HG03520 (cell line): ENCODE measurements around the gene PPP1R3F.

Source experiments
- ATAC-seq: cut with Tn5 transposase; IDR thresholded peaks from one replicate; pipeline ENCODE4 v1.9.1; 2021; ENCODE audit warnings: mild to moderate bottlenecking, moderate library complexity; ENCODE audit not compliant: unreplicated experiment

The PPP1R3F gene

GRCh38 chrX:49249071-49249470 lies 20.5 kb upstream of the PPP1R3F start:
- ATAC-seq = no peak

DNA sequence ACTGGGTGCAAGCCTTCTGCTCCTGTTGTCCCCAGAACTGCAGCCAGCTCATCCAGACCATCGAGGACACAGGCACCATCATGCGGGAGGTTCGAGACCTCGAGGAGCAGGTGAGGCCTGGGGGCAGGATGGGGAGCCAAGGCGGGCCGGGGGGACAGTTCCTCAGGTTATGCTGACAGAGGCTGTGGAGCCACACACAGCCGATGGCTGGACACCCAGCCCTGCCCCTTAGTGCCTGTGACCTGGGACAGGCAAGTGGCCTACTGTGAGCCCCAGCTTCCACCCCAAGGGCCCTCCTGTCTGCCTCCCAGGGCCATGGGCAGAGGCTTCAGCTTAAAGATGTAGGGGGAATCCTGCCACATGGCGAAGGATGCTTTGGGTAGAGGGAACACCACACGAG lies 20.0 kb upstream of the PPP1R3F start:
- ATAC-seq = no peak

DNA sequence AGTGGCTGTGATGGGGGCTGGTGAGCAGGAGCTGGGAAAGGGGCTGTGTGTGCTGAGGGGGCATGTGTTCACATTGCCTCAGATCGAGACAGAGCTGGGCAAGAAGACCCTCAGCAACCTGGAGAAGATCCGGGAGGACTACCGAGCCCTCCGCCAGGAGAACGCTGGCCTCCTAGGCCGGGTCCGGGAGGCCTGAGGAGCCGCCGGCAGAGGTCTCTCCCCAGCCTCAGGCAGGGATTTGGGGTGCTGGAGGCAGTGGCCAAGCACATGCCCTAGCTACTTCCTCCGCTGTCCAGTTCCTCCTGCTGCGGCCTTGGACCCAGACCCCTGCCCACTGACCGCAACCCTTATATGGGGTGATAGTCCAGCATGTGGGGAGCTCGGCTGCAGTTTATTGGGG lies 19.5 kb upstream of the PPP1R3F start:
- no peak for ATAC-seq

GRCh38 chrX:49250578-49250977 lies 19.0 kb upstream of the PPP1R3F start:
- ATAC-seq = no peak

DNA sequence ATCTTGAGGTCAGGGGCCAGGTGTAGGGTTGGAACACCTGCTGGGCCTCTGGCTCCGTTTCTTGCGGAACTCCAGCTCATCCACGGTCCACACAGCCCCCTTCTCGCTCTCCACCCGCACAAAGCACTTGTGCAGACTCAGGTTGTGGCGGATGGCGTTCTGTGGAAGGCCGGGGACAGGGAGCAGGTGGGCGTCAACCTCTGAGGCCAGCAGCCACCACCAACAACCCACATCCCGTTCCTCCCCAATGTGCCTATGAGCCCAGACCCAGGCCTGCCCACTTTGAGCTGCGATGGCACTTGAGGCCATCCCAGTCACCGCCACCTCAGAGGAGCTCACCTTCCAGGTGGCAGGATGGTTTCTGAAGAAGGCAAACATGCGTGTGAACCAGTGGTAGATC lies 18.3 kb upstream of the PPP1R3F start:
- no peak for ATAC-seq

DNA sequence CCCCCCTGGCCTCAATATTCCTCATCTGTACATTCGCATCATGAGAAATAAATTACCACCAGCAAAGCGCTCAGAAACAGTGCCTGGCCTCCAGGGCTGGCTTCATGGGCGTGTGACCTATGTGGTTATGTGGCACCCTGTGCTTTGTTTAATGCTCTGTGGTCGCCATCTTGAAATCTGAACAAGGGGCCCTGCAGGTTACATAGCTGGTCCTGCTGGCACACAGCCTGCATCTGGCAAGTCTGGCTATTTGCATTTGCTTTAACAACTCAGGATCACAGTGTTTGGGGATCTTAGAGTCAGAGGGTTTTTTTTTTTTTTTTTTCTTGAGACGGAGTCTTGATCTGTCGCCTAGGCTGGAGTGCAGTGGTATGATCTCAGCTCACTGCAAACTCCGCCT lies 15.0 kb upstream of the PPP1R3F start:
- no peak for ATAC-seq

DNA sequence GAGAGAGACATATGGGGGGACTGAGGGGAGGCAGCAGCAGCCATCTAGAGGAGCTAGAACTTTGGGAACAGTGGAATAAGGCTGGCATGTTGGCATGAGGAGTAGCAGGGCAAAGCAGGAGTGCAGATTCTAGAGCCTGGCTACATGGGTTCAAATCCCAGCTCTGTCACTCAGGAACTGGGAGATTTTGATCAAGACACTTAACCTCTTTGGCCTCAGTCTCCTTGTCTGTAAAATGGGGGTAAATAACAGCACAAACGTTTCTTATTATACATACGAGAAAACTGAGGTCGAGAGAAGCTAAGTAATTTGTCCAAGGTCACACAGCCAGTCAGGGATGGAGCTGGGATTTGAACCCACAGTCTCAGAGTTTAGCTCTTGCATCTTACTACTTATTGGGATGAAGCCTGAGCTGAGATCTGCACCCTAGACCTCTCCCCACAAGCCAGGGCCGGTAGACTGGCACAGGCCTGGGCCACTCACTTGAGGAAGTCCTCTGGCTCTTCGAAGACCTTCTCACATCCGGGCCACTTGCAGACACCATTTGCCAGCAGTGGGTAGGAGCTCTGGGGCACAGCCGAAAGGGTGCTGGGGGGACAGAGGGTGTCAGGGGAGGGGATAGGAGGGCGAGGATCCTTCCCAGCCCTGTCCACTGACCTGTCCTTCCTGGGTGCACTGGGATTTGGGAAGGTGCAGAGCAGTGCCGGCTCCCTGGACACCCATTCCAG lies 13.2 kb upstream of the PPP1R3F start:
- no peak for ATAC-seq

DNA sequence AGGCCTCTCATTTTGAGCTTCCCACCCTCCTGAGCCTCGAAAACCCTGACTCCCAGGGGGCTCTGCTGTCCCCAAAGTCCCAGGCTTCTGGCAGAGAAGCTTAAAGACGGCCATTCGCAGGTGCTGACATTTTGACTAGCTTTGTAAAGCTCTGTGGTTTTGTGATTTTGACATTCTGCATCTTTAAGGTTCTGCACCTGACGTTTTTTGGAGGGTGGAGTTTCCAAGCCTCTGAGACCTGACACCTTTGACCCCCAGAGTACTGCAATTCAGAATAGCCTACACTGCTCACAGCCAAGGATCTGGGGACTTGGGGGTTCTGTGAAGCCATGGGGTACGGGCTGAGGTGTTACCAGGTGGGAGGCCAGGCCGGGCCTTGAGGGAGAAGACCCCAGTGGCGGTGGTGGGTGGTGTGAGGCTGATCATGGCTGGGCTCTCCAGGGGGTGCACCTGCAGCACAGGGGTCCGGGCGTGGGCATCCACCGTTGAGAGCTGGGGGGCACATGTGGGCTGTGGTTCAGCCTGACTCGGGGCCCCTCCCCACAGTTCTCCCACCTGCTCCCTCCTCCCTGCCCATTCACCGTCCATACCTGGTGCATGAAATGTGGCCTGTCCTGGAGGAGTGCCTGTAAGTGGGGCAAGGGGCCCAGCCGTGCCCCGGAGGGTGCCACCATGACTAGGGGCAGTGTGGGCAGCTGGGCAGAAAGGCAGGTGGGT lies 12.4 kb upstream of the PPP1R3F start:
- ATAC-seq = no peak

DNA sequence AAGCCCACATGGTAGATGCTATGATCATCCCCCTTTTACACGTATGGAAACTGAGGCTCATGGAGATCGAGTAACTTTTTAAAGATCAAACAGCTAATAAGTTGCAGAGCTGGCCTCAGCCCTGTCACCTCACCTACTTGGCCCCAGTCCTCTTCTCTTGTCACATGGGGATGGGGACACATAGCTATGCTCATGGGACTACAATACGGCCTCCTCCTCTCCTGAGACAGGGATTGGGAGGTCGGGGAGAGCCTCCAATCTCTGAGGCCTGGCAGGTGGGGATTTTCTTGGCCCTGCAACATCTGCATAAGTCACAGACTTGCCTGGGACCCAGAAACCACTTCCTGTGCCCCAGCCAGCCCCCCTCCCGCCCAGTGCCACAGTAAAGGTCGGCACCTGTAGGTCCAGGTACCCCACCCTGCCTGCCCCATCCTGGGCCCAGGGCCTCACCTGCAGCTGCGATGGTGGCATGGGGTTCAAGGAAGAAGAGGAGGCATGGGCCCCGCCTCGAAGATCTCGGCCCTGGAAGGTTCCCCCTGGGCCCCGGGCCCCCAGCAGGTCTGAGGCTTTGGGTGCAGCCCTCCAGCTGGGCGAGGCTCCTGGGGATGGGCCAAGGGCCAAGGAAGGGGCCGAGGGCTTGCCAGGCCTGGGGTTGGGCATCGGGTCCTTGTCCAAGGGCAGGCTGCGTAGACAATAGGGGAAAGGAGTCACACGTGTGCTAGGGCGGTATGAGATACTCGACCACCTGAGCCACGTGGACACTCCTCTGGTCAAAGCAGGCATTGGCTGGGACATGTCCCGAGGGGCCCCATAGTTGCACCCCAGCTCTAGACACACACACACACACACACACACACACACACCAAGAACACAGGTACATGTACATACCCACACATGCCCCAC lies 11.5 kb upstream of the PPP1R3F start:
- ATAC-seq = no peak

- ATAC-seq = no peak
These were observed 10.9 kb upstream of the PPP1R3F start for GRCh38 chrX:49258749-49259124.

DNA sequence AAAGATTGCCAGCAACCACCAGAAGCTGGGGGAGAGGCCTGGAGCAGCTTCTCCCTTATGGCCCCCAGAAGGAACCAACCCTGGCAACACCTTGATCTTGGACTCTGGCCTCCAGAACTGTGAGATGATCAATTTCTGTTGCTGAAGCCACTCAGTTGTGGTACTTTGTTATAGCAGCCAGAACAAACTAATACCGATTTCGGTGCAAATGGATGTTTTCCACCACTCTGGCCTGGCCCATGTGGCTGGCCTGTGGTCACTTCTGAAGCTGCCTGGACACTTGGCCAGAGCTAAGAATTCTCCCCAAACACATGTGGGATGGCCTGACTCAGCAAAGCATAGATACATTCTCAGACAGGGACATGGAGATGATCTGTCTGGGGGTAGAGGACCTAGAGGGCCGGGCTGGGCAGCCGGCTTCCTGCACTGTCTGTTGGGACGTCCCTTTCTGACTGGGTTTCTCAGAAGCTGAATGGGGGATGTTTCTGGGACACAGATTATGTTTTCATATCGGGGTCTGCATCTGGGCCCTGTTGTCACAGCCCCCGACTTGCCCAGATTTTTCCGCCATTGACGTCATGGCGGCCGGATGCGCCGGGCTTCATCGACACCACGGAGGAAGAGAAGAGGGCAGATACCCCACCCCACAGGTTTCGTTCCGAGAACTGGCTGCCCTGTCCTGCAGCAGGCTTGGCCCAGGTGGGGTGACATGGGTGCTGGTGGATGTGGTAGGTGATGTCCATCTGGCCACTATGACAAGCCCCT lies 9.2 kb upstream of the PPP1R3F start:
- ATAC-seq = no peak

DNA sequence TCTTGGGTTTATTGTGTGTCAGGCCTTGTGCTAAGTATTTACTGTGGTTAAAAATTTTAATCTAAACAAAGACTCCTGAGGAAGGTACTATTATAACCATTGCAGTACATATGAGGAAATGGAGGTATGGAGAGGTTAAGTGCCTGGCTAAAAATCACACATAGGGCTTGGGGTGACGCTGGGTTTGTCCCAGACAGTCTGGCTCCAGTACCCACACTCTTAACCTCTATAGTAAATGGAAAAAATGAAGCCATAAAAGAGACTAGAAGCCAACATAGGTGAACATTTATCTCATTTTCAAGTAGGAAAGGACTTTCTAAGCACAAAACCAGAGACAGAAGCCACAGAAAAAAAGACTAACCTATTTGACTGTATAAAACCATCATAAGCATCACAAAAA lies 7.0 kb upstream of the PPP1R3F start:
- ATAC-seq = no peak

GRCh38 chrX:49263631-49264030 lies 6.0 kb upstream of the PPP1R3F start:
- no peak for ATAC-seq

GRCh38 chrX:49264460-49264859 lies 5.1 kb upstream of the PPP1R3F start, which contains the start of gene FOXP3:
Gene FOXP3 (minus strand): TSS chrX:49264710. CDS start chrX:49258505, 6,205 bp downstream.
- ATAC-seq = no peak

DNA sequence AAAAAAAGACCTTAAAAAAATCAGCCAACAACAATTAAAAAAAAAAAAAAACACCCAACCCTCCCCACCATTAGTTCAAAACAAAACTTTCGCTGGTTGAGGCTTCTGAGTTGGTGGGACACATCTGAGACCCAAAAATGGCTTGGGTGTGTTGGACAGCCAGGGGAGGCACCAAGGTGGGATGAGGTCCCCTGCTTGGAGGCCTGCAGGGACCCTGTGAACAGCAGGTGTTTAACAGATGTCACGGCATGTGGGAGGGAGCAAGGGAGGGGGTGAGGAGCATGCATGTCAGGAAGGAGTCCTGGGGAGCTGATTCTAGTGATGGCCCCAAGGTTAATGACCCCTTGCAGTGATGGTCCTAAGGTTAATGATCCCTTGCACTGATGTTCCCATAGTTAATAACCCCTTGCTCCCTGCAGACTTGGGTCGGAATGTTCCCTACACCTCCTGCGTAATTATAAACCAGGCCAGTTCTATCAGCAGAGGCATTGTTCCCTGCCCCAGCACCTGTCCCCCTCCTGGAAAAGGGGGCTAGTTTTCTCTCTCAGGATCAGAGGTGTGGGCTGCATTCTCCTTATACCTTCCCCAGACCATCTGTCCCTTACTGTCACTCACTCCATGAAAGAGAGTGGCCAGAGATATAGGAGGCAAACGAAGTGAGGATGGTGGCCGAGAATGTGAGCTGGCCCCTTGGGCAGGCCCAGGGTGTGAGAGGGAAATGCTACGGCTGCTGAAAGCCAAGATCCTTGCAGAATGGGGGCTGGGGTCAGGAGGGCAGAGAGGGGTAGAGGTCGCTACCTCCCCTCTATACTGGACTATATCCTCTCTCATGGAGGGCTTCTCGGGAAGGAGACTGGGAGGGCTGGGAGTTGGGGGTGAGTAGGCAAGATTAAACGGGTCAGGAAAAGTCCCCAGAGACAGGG lies 2.8 kb upstream of the PPP1R3F start:
- ATAC-seq = no peak

GRCh38 chrX:49268702-49269009 lies 937 bp upstream of the PPP1R3F start:
- ATAC-seq = no peak

- ATAC-seq = peak; percentile 77
These were observed 405 bp upstream of the PPP1R3F start for GRCh38 chrX:49269010-49269766.

DNA sequence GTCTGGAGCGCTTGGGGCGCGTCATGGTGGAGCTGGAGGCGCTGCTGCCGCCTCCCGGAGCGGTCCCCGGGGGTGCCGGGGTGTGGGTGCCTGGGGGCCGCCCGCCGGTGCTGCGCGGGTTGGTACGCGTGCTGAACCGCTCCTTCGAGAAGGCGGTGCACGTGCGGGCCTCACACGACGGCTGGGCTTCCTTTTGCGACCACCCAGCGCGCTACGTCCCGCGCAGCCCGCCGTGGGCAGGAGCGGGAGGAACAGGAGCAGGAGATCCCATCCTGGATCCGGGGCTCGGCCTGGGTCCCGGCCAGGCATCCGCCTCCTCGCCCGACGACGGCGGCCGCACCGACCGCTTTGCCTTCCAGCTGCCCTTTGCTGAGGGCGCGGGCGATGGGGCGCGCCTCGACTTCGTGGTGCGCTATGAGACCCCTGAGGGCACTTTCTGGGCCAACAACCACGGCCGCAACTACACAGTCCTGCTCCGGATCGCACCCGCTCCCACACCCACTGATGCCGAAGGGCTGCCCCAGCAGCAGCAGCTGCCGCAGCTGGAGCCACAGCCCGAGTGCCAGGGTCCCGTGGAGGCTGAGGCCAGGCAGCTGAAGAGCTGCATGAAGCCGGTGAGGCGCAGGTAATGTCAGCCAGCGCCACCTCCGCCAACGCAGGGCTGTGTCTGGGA lies 792 bp downstream of the PPP1R3F start:
- no peak for ATAC-seq

GRCh38 chrX:49271341-49271740 lies 1.7 kb downstream of the PPP1R3F start:
- ATAC-seq = no peak
